ENCODE results near the gene MAPKAPK3.
A peak's percentile ranks its signal among the peaks of the same experiment; 100 is the strongest.

Gene MAPKAPK3

DNA sequence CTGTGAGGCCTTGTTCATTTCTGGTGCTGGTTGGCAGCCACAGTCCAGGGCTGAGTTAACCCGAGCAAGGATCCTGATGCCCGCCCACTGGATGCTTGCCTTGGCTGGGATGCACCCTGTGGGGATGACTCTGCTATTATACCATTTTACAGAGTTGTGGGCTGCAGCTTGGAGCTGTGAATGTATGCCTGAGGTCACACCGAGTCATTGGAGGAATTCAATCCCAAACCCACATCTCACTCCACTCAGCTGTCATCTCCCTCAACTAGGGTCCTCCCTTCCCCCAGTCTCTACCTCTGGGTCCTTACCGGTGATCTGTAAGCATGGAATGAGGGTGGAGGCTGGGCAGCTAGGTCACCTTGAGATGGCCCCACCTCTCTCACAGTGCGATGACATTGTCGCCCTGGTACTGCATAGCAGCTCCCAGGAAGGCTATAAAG lies 22.1 kb downstream of the MAPKAPK3 start:
- TF ChIP-seq, protein P1, sequence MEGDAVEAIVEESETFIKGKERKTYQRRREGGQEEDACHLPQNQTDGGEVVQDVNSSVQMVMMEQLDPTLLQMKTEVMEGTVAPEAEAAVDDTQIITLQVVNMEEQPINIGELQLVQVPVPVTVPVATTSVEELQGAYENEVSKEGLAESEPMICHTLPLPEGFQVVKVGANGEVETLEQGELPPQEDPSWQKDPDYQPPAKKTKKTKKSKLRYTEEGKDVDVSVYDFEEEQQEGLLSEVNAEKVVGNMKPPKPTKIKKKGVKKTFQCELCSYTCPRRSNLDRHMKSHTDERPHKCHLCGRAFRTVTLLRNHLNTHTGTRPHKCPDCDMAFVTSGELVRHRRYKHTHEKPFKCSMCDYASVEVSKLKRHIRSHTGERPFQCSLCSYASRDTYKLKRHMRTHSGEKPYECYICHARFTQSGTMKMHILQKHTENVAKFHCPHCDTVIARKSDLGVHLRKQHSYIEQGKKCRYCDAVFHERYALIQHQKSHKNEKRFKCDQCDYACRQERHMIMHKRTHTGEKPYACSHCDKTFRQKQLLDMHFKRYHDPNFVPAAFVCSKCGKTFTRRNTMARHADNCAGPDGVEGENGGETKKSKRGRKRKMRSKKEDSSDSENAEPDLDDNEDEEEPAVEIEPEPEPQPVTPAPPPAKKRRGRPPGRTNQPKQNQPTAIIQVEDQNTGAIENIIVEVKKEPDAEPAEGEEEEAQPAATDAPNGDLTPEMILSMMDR (IDR thresholded peaks at IDR 0.05): no peak
- Histone ChIP-seq H3K4me3 (no peak overlapping the region), H3K27ac (no peak overlapping the region)
- DNase-seq (ENCODE audit: low spot score): no peak

DNA sequence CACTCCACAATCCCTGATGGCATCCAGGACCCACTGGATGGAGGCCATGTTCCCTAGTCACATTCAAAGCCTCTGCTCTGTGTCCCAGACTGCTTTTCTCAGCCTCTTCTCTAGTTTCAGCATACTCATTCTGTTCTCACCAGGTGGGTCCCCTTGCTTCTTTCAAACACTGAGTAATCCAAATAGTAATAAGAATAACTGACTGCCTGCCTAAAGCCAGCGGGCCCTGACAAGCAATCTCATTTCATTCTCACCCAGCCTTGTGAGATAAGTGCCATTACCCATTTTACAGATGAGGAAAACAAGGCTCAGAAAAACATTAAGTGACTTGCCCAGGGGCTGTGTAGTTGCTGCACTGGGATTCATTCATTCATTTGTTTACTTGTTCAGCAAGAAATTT lies 25.4 kb downstream of the MAPKAPK3 start:
- no peak overlapping the region for H3K4me3 ChIP-seq
- H3K27ac ChIP-seq: no peak overlapping the region
- DNase-seq (ENCODE audit: low spot score): no peak
- TF ChIP-seq, protein P1 (IDR thresholded peaks at IDR 0.05): no peak

DNA sequence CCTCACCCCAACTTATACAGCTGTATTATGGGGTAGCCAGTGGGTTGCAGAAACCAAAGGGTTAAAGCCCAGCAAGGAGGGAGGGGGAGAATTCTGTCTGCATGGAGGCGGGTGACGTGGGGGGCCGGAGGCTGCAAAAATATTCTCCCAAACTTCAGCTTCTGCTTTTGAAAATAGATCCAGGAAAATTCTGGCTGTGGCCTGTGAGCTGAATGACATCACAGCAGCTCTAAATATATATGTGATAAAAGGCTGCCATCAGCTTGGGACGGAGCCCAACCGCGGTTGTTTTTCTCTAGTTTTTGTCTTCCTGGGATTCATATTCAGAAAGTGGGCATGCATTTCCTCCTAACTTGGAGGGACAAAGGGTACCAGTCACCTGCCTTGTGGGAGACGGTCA lies 27.6 kb downstream of the MAPKAPK3 start:
- Histone ChIP-seq H3K4me3 (no peak overlapping the region), H3K27ac (peak overlapping the region; percentile 54 to 64)
- TF ChIP-seq, protein P1 (IDR thresholded peaks at IDR 0.05): no peak
- DNase-seq (ENCODE audit: low spot score): no peak

DNA sequence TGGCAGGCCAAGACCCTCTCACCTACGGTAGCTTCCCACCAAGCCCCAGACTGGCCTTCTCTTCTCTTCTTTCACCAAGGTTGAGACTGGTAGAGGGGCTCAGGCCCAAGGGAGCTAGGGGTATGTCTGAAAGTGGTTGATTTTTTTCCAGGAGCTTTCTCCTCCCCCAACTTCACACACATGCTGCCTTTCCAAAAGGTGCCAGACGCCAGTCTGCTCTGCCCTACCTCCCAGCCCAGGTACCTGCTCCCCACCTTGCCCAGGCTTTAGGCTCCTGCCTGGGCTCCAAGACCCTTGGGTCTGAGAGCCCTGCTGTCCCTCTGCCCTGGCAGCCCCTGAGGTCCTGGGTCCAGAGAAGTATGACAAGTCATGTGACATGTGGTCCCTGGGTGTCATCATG lies 28.4 kb downstream of the MAPKAPK3 start:
- no peak for DNase-seq (ENCODE audit: low spot score)
- peak overlapping the region; percentile 43 to 64 for H3K27ac ChIP-seq
- TF ChIP-seq, protein P1 (IDR thresholded peaks at IDR 0.05): no peak
- H3K4me3 ChIP-seq: no peak overlapping the region

DNA sequence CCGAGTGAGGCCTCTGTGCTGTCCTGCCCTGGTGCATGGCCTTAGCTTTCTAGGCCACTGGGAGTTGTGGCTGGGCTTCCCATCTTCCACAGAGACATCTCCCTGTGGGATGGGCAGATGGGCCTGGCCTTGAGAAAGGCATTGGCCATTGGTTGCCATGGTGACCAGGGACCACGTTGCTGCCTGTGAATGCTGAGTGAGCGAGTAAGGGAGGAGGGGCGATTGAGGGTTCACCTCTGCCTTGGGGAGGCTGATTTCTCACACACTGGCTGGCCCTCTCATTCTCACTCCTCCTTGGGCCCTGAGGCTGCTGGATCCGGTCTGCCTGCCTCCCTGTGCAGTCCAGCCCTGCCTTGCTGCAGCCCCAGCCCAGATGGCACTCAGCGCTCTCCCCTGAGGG lies 31.4 kb downstream of the MAPKAPK3 start:
- H3K4me3 ChIP-seq: no peak overlapping the region
- TF ChIP-seq, protein P1 (IDR thresholded peaks at IDR 0.05): no peak
- peak overlapping the region; percentile 5 to 39 for H3K27ac ChIP-seq
- no peak for DNase-seq (ENCODE audit: low spot score)

DNA sequence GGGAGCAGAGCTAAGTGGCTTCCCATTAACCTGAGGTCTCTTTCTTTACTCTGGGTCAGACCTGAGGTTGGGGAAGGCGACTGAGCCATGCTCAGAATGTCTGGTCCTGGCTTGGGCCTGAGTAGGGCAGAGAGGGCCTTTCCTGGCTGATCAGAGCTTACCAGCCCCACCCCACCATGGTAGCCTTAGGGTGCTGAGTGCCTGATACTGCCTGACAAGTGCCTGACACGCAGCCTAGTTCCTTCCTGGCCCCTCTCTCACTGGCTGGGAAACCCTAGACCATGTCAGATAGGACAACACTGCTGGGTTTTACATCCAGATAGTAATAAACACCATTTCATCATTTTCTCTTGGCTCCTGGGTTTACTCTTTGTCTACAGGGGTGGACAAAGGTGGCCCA lies 32.0 kb downstream of the MAPKAPK3 start:
- TF ChIP-seq, protein P1 (IDR thresholded peaks at IDR 0.05): no peak
- Histone ChIP-seq H3K27ac (peak overlapping the region; percentile 28 to 39), H3K4me3 (no peak overlapping the region)
- DNase-seq (ENCODE audit: low spot score): no peak

DNA sequence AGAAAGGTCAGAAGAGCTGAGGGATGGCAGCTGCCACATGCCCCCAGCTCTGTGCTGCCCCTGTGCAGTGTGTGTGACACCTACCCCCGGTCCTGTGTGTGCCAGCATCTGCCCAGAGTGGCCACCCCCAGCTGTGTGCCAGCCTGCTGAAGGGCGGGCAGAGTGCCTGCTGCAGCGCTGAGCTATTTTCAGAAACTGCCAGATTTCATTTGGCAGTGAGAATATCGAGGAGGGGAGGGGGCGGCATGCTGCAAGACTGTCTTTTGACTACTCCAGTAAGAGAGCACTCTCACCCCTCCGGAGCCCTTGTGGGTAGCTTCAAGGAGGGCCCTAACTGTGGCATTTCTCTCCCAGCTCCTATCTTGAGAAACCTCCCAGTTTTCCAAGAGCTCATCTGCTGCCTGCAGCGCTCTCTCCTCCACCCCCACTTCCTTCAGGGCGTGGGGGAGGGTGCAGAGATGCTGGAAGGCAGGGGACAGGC lies 32.5 kb downstream of the MAPKAPK3 start:
- peak overlapping the region; percentile 28 to 39 for H3K27ac ChIP-seq
- H3K4me3 ChIP-seq: no peak overlapping the region
- TF ChIP-seq, protein P1 (IDR thresholded peaks at IDR 0.05): no peak
- DNase-seq (ENCODE audit: low spot score): no peak

Measured in coronary artery (tissue), 2 donors.